Bronchial epithelial cell (primary cell): ENCODE results near the gene C3orf80. TPM values are rescaled to one million over a fixed set of nuclear protein-coding genes. Genes with fewer than 3 reads are reported as not detected.

Experiments
- DNase-seq: peaks from one replicate; pipeline ENCODE4 v3.0.0-alpha.2; 2010; ENCODE audit warnings: low read depth
- FAIRE-seq: peaks from 2 replicates; lab custom pipeline; 2011; peaks lifted over from hg19 to GRCh38; lab: Jason Lieb, UNC
- H3K27me3 ChIP-seq: 2 replicates; pipeline ENCODE4 v1.5.1; 2011; ENCODE audit warnings: low read length; ENCODE audit not compliant: control insufficient read depth, insufficient read depth
- H3K36me3 ChIP-seq: 2 replicates; pipeline ENCODE4 v1.5.1; 2011; ENCODE audit warnings: low read length; ENCODE audit not compliant: control insufficient read depth, insufficient read depth
- H3K4me3 ChIP-seq: 2 replicates; pipeline ENCODE4 v1.5.1; 2011; ENCODE audit warnings: mild to moderate bottlenecking, low read depth, low read length, control low read depth
- total RNA-seq: library from RNA; depleted of rRNA; stranded (reverse); fragments of >200 nt; gene quantifications from 2 replicates; pipeline ENCODE4 v1.2.1, GENCODE V29; 2014
- TF ChIP-seq, protein P1 (sequence below): IDR thresholded peaks from 2 replicates; pipeline ENCODE4 v1.5.1; 2011; ENCODE audit warnings: mild to moderate bottlenecking, moderate library complexity, low read length, control low read depth, inconsistent platforms; ENCODE audit not compliant: insufficient read depth, severe bottlenecking

C3orf80 gene
- total RNA-seq, 1 donor from 2014 or later = not detected

DNA sequence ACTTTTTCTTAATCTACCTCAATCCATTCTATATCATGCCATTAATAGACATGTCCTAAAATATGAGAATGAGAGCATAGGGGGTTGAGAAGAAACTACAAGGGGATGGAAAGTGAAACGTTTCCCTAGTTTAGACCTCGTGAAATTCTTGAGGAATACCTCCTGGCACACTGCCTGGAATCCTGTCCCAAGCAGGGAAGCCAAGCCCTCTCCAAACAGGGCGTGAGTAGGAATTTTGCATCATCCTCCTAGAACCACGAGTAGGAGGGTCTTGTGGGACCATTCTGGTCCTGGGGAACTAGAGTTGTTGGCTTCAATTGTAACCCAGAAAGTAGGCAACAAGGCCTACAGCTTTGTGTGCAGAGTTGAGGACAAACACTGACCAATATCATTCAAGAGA is 19.6 kb upstream of the C3orf80 start:
- FAIRE-seq (no peak), DNase-seq (no peak)
- Histone ChIP-seq H3K27me3 (no peaks in the 10 kb centered on the region), H3K36me3 (no peaks in the 10 kb centered on the region), H3K4me3 (no peak overlapping the region)
- TF ChIP-seq, protein P1, sequence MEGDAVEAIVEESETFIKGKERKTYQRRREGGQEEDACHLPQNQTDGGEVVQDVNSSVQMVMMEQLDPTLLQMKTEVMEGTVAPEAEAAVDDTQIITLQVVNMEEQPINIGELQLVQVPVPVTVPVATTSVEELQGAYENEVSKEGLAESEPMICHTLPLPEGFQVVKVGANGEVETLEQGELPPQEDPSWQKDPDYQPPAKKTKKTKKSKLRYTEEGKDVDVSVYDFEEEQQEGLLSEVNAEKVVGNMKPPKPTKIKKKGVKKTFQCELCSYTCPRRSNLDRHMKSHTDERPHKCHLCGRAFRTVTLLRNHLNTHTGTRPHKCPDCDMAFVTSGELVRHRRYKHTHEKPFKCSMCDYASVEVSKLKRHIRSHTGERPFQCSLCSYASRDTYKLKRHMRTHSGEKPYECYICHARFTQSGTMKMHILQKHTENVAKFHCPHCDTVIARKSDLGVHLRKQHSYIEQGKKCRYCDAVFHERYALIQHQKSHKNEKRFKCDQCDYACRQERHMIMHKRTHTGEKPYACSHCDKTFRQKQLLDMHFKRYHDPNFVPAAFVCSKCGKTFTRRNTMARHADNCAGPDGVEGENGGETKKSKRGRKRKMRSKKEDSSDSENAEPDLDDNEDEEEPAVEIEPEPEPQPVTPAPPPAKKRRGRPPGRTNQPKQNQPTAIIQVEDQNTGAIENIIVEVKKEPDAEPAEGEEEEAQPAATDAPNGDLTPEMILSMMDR = no peak

DNA sequence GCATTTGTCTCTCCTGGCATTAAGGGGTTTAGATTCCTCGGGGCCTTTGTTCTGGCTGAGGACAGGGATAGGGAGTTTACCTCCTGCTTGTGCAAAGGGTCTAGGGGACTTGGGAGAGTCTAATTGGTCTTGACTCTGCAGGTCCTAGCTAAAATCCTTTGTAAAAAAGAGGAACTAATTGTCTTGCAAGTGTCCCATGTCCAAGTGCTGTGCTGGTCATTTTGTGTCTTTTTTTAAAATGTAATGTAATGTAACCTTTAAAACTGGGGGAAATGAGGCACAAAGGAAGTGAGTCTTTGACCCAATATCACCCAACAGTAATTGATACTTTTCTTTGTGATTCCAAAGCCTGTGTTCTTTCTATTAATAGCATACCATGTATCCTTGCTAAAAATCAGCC is 14.9 kb upstream of the C3orf80 start:
- H3K27me3 ChIP-seq = no peaks in the 10 kb centered on the region
- no peak overlapping the region for H3K4me3 ChIP-seq
- no peaks in the 10 kb centered on the region for H3K36me3 ChIP-seq
- DNase-seq (no peak), FAIRE-seq (no peak)
- TF ChIP-seq, protein P1 = no peak

DNA sequence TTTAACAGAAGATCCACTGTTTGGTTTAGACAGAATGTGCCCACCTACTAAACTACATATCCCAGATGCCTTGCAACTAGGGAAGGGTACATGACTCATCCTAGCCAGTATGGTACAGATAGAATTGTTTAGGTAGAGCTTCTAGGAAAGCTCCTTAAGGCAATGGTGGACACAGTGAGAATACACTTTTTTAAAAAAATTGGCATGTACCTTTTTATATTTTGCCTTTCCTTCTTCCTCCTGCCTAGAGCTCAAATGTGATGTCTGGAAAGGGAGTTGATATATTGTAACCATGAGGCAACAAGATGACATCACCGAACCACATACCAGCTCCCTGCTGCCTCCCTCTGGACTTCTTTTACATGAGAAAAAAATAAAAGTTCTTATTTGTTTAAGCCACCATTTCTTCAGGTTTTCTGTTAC is 14.4 kb upstream of the C3orf80 start:
- TF ChIP-seq, protein P1 = peak; percentile 22
- Histone ChIP-seq H3K27me3 (no peaks in the 10 kb centered on the region), H3K4me3 (no peak overlapping the region), H3K36me3 (no peaks in the 10 kb centered on the region)
- FAIRE-seq (no peak), DNase-seq (peak; percentile 64)

DNA sequence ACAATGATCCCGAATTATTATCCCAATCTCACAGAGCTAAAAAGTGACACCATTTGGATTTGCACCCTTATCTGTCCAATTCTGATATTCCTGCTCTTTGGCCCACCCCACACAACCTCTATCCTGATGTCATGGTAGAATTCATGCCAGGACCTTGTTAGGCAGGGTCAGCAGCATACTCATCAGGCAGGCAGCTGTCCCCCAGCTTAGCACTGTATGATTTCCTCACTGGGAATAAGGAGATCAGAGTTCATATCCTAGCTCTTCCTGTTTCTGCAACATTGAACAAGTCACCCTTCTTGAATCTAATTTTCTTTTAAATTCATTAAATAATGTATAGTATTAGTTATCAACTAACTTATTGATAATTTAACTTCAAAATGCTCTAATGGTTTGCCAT is 12.0 kb upstream of the C3orf80 start:
- H3K27me3 ChIP-seq = no peaks in the 10 kb centered on the region
- FAIRE-seq = no peak
- DNase-seq = no peak

DNA sequence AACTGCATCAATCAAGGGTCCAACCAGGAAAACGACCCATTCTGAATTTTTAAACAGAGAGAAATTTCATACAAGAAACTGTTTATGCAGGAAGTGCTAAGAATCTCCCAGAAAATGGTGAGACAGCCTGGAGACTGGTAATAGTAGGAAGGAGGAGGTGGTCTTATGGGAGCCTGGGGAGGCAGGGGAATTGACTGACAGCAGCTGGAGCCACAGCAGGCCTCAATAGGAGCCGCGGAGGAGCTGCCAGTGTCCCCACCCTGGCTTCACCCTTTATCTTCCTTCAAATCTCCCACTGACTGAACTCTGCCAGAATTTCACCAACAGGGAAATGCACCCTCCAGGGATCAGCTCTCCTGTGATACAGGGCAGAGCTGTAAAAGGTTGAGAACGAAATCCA is 7.5 kb upstream of the C3orf80 start:
- TF ChIP-seq, protein P1 = no peak
- no peaks in the 10 kb centered on the region for H3K36me3 ChIP-seq

More for the DNA sequence above, 12.0 kb upstream of the C3orf80 start:
- no peak overlapping the region for H3K4me3 ChIP-seq
- TF ChIP-seq, protein P1 = no peak
- no peaks in the 10 kb centered on the region for H3K36me3 ChIP-seq

DNA sequence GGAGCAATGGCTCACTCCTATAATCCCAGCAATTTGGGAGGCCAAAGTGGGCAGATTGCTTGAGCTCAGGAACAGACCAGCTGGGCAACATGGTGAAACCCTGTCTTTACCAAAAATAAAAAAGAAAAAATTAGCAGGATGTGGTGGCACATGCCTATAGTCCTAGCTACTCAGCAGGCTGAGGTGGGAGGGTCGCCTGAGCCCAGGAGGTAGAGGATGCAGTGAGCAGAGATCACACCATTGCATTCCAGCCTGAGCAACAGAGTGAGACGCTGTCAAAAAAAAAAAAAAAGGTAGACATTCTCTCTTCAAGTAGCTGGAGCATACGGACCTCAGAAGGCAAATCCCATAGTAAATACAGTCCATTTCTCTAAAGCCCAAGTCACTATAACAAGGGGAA is 7.1 kb upstream of the C3orf80 start:
- H3K27me3 ChIP-seq = peaks cover 1% of the 10 kb centered on the region
- H3K36me3 ChIP-seq = no peaks in the 10 kb centered on the region
- no peak overlapping the region for H3K4me3 ChIP-seq
- TF ChIP-seq, protein P1 = no peak
- FAIRE-seq (no peak), DNase-seq (no peak)

More for the DNA sequence above, 7.5 kb upstream of the C3orf80 start:
- H3K4me3 ChIP-seq = no peak overlapping the region
- DNase-seq (no peak), FAIRE-seq (no peak)
- peaks cover 1% of the 10 kb centered on the region for H3K27me3 ChIP-seq
